ENCODE measurements around the gene SLC18A3. TPM values are rescaled to one million over a fixed set of nuclear protein-coding genes. Genes with fewer than 3 reads are reported as not detected.

SLC18A3 gene
- total RNA-seq, 1 donor from 2014 or later = not detected

GRCh38 chr10:49596836-49597235 lies 13.3 kb upstream of the SLC18A3 start:
- no peak for ATAC-seq

- no peak for ATAC-seq
Measured at GRCh38 chr10:49597426-49598163, 12.5 kb upstream of the SLC18A3 start.

GRCh38 chr10:49598164-49598856 lies 11.8 kb upstream of the SLC18A3 start:
- no peak for ATAC-seq

GRCh38 chr10:49598986-49599385 lies 11.1 kb upstream of the SLC18A3 start:
- ATAC-seq = no peak

- ATAC-seq = no peak
Measured at GRCh38 chr10:49599546-49599945, 10.6 kb upstream of the SLC18A3 start.

GRCh38 chr10:49600046-49600445 lies 10.1 kb upstream of the SLC18A3 start:
- no peak for ATAC-seq

- ATAC-seq = no peak
Measured at GRCh38 chr10:49600781-49601400, 9.2 kb upstream of the SLC18A3 start.

- ATAC-seq = peak; percentile 65
Measured at GRCh38 chr10:49601857-49602256, 8.3 kb upstream of the SLC18A3 start.

GRCh38 chr10:49602380-49603023 lies 7.6 kb upstream of the SLC18A3 start:
- ATAC-seq = peak; percentile 15

GRCh38 chr10:49605216-49605938 lies 4.7 kb upstream of the SLC18A3 start:
- ATAC-seq = peak; percentile 71

GRCh38 chr10:49605939-49606509 lies 4.1 kb upstream of the SLC18A3 start:
- no peak for ATAC-seq

- peak; percentile 60 for ATAC-seq
Measured at GRCh38 chr10:49606981-49607535, 3.1 kb upstream of the SLC18A3 start.

GRCh38 chr10:49608166-49609005 lies 1.7 kb upstream of the SLC18A3 start:
- no peak for ATAC-seq

- no peak for ATAC-seq
Measured at GRCh38 chr10:49609006-49609282, 1.2 kb upstream of the SLC18A3 start.

GRCh38 chr10:49609283-49610113 lies 612 bp upstream of the SLC18A3 start:
- ATAC-seq = no peak

- ATAC-seq = no peak
Measured at GRCh38 chr10:49610458-49611165, 502 bp downstream of the SLC18A3 start.

GRCh38 chr10:49611166-49611815 lies 1.2 kb downstream of the SLC18A3 start:
- no peak for ATAC-seq

- no peak for ATAC-seq
Measured at GRCh38 chr10:49611816-49612512, 1.9 kb downstream of the SLC18A3 start.
